Stimulated activated CD8-positive, alpha-beta memory T cell treated with anti-CD3 and anti-CD28 coated beads, Interleukin-15, amount 100 ng/mL, for 4 hours (primary cell): ENCODE data around the gene GPATCH1.
A peak's percentile ranks its signal among the peaks of the same experiment; 100 is the strongest.
"Not testable (repeated sequence)": the region's sequence is repeated elsewhere in the genome, so short reads cannot be mapped to it uniquely, and the experiment has no call there.

Experiments
- DNase-seq, 2 donors: peaks; one replicate each; pipeline ENCODE4 v3.0.0-alpha.2; 2020; ENCODE audit warnings: low read depth in 2 of 2

GPATCH1 gene

DNA sequence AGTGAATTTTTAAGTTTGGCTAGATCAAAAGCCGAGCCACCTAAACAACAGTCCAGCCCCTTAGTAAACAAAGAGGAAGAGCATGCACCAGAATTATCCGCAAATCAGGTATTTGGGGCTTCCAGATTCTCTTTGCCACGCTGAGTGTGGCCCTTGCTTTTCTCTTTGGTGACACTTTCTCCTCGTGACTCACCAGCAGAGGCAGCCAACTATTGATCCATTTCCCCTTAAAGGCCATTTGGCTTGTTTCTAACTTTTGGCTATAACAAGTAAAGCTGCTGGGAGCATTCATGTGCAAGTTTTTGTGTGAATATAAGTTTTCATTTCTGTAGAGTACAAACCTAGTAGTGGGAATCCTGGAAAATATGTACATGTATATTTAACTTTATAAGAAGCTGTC lies 33.3 kb downstream of the GPATCH1 start:
- DNase-seq = no peak

- no peak for DNase-seq
Measured at GRCh38 chr19:33117501-33117900, 36.5 kb downstream of the GPATCH1 start.

GRCh38 chr19:33118643-33119042 lies 37.7 kb downstream of the GPATCH1 start:
- no peak for DNase-seq

GRCh38 chr19:33124207-33125098 lies 43.5 kb downstream of the GPATCH1 start:
- DNase-seq = no peak

GRCh38 chr19:33125929-33126388 lies 45.0 kb downstream of the GPATCH1 start:
- peak in 1 of 2 donors; percentile 20 for DNase-seq

- not testable (repeated sequence) for DNase-seq
Measured at GRCh38 chr19:33126712-33127111, 45.7 kb downstream of the GPATCH1 start.

- no peak for DNase-seq
Measured at GRCh38 chr19:33129901-33130300, 48.9 kb downstream of the GPATCH1 start.

- no peak for DNase-seq
Measured at GRCh38 chr19:33130433-33130832, 49.5 kb downstream of the GPATCH1 start.

- DNase-seq = no peak
Measured at GRCh38 chr19:33132021-33132420, 51.0 kb downstream of the GPATCH1 start, which contains the start of gene WDR88. WDR88 (plus strand) TSS chr19:33132114; CDS start chr19:33132170, 56 bp downstream.

DNA sequence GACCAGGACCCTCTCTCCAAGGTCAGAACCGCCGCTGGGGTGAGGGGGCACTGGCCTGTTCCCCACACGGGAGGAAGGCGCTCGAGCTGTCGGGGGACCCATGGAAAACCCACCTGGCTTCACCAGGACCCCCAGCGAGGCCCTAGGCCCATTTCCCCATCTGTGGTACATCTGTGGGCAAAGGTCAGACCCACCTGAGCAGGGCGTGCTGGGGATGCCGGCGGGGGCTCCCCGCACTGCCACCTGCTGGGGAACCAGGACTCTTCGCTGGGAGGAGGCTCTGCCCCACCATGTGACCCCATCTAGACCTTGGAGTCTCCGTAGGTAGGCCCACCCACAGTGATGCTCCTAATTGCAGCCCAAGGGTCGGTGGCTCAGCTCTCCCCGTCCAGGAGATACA lies 51.4 kb downstream of the GPATCH1 start:
- DNase-seq = no peak

DNA sequence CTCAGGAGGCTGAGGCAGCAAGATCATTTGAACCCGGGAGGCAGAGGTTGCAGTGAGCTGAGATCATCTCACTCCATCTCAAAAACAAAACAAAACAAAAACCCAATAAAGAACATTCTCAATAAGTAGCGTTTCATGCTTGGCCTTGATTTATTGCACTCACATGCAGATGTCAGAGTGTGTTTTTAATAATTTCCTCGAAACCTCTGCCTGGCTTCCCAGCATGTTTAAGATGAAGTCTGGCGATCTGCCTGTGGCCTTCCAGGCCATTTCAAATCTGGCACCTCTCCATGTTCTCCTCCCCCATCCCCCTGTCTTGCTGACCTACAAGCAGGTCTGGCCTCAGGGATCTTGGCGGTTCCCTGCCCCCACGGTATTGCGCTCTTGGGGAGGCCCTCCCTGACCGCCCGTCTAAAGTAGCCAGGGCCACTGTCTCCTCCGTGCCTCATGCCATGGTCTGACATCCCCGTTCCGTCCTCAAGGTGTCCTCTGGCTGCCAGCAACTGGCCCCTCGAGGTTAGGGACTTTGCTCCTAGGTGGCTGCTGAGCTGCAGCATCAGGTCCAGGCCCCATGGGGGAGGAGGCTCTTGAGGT lies 52.6 kb downstream of the GPATCH1 start:
- no peak for DNase-seq

DNA sequence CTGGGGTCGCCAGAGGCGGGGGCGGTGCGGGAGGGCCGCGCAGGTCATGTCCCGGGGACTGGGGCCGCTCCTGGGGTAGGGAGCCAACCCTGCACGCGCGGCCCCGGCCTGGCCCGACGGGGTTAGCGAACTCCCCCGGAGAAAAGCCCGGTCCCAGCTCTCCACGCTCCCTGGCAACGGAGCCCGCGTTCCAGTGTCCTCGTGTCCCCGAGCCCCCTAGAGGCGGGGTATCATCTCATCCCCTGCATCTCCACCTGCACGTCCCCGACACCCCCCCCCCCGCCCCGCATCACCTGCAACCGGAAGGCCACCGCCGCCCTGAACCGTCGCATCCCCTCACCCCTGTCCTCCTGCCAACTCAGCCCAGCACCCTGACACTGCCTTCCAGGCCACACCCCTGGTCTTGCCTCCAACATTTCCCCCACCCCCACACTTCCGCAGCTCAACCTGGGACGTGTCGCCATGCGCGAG lies 53.6 kb downstream of the GPATCH1 start:
- DNase-seq = peak; percentile 29 to 43

GRCh38 chr19:33139165-33139564 lies 58.2 kb downstream of the GPATCH1 start:
- no peak for DNase-seq

GRCh38 chr19:33143897-33144405 lies 63.0 kb downstream of the GPATCH1 start:
- peak; percentile 19 to 24 for DNase-seq

GRCh38 chr19:33146209-33146608 lies 65.2 kb downstream of the GPATCH1 start:
- no peak for DNase-seq

DNA sequence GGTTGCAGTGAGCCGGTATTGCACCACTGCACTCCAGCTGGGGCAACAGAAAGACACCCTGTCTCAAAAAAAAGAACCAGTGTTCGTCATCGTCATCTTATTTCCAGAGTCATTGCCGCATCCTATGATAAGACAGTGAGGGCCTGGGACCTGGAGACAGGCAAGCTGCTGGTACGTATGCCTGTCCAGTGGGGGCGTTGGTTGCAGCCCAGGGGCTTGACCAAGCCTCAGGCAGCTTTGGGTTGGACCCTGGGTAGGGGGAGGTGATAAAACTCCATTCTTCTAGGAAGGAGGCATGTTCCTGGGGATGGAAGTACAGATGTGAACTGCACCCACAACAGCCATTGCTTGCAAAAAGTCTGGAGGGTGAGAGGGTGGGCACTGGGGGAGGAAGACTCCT lies 66.6 kb downstream of the GPATCH1 start:
- DNase-seq = no peak

DNA sequence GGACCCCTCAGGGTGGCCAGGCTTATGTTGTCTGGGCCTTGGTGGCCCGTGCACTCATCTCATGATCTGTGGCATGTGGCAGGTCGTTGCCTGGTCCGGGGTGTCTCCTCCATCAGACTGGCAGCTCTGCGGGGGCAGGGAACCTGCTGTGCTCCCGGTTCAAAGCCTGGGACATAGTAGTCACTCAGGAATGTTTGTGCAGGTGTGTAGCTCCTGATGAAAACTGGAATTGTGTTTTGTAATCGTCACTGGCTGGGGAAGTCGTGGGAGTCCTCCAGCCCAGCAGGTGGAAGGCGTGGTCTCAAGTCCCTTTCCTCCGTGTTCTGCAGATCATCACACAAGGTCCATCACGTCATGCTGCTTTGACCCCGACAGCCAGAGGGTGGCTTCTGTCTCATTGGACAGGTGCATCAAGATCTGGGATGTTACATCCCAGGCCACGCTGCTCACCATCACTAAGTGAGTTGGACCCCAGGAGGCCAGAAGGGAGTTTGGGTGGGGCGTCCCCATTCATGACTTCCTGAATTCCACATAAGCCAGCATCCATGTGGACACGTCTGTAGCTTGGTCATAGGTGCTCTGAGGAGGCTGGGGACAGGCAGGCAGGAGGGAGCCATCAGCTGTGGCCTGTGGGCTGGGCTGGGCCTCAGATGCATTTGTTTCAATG lies 70.0 kb downstream of the GPATCH1 start:
- no peak for DNase-seq

GRCh38 chr19:33152176-33152575 lies 71.2 kb downstream of the GPATCH1 start:
- DNase-seq = no peak

GRCh38 chr19:33152625-33153024 lies 71.6 kb downstream of the GPATCH1 start:
- DNase-seq = not testable (repeated sequence)

DNA sequence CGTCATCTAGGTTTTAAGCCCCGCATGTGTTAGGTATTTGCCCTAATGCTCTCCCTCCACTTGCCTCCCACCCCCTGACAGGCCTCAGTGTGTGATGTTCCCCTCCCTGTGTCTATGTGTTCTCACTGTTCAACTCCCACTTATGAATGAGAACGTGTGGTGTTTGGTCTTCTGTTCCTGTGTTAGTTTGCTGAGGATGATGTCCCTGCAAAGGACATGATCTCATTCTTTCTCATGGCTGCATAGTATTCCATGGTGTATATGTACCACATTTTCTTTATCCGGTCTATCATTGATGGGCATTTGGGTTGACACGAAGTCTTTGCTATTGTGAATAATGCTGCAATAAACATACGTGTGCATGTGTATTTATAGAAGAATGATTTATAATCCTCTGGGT lies 73.3 kb downstream of the GPATCH1 start:
- not testable (repeated sequence) for DNase-seq

DNA sequence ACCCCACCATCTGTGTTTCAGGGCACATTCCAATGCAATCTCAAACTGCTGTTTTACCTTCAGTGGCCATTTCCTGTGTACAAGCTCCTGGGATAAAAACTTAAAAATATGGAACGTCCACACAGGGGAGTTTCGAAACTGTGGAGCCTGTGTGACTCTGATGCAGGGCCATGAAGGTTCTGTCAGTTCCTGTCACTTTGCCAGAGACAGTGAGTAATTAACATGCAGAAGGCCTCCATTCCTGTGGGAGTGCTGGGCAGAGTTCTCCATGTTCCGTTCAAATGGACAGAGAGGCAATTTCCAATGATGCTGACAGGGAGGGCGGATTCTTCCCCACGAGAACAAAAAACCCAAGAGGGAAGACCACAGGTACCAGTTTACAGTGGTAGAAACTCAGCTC lies 75.4 kb downstream of the GPATCH1 start:
- no peak for DNase-seq

DNA sequence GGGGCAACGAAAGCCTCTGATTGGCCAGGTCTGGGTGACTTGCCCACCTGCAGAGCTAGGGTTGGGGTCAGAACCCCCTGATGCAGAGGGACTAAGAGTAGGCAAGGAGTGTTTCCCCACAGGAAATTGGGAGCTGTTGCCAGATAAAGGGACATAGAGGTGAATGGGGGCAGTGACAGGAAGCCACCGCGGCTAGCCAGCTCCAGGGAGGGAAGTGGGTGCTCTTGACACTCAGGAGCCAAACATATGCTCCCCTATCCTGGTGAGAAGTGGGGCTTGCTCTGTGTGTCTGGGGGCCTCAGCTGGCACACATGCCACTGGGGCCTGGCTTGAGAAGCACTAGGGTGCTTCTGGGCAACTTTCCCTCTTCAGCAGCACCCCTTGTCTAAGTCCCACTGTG lies 76.9 kb downstream of the GPATCH1 start:
- no peak for DNase-seq
